ENCODE results near the gene DHX30.

DNA sequence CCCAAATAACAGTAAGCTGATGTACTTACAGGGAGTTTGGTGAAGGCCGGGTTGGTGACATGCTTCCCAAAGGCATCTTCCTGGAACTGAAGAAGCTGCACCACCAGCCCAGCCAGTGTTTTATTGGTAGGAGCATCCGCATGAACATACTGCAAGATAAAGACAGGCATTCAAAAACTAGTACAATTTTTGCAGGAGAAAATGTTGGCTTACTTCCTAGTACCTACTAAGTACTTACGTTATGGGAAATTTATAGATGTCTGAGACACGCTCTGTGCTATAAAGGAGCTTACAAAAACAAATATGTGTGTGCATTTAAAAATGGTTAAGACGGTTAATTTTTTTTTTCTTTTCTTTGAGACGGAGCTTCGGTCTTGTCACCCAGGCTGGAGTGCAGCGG lies 30.1 kb upstream of the DHX30 start:
- TF ChIP-seq, protein P1, sequence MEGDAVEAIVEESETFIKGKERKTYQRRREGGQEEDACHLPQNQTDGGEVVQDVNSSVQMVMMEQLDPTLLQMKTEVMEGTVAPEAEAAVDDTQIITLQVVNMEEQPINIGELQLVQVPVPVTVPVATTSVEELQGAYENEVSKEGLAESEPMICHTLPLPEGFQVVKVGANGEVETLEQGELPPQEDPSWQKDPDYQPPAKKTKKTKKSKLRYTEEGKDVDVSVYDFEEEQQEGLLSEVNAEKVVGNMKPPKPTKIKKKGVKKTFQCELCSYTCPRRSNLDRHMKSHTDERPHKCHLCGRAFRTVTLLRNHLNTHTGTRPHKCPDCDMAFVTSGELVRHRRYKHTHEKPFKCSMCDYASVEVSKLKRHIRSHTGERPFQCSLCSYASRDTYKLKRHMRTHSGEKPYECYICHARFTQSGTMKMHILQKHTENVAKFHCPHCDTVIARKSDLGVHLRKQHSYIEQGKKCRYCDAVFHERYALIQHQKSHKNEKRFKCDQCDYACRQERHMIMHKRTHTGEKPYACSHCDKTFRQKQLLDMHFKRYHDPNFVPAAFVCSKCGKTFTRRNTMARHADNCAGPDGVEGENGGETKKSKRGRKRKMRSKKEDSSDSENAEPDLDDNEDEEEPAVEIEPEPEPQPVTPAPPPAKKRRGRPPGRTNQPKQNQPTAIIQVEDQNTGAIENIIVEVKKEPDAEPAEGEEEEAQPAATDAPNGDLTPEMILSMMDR (IDR thresholded peaks at IDR 0.05): no peak
- no peak for TF ChIP-seq POLR2A (IDR thresholded peaks at IDR 0.05)
